ENCODE measurements around the gene FADS1. TPM values are rescaled to one million over a fixed set of nuclear protein-coding genes. Genes with fewer than 3 reads are reported as not detected.
A peak's percentile ranks its signal among the peaks of the same experiment; 100 is the strongest.

Gene FADS1
- total RNA-seq, 1 donor from 2014 or later: 248 TPM

- no peak overlapping the region for H3K4me3 Mint-ChIP-seq
- H3K4me1 Mint-ChIP-seq: peaks cover 8% of the 10 kb centered on the region
- H3K27ac Mint-ChIP-seq (ENCODE audit: unreplicated experiment): no peak overlapping the region
- TF ChIP-seq CTCF (conservative IDR thresholded peaks at IDR 0.05): no peak
- DNase-seq (ENCODE audit: low read depth, low spot score): no peak
- no peaks in the 10 kb centered on the region for H3K36me3 Mint-ChIP-seq (ENCODE audit: low read depth)
- no peaks in the 10 kb centered on the region for H3K27me3 Mint-ChIP-seq (ENCODE audit: low read depth)
- no peaks in the 10 kb centered on the region for H3K9me3 Mint-ChIP-seq
These were observed 43.4 kb downstream of the FADS1 start for GRCh38 chr11:61773356-61773755.

GRCh38 chr11:61771985-61772455 is 44.8 kb downstream of the FADS1 start:
- Mint-ChIP-seq H3K27me3 (ENCODE audit: low read depth) (no peaks in the 10 kb centered on the region), H3K9me3 (no peaks in the 10 kb centered on the region), H3K27ac (ENCODE audit: unreplicated experiment) (no peak overlapping the region), H3K4me1 (peaks cover 8% of the 10 kb centered on the region), H3K36me3 (ENCODE audit: low read depth) (no peaks in the 10 kb centered on the region), H3K4me3 (no peak overlapping the region)
- TF ChIP-seq CTCF (conservative IDR thresholded peaks at IDR 0.05): no peak
- no peak for DNase-seq (ENCODE audit: low read depth, low spot score)

GRCh38 chr11:61771195-61771894 is 45.5 kb downstream of the FADS1 start:
- Mint-ChIP-seq H3K4me3 (no peak overlapping the region), H3K4me1 (peaks cover 8% of the 10 kb centered on the region), H3K27ac (ENCODE audit: unreplicated experiment) (no peak overlapping the region), H3K27me3 (ENCODE audit: low read depth) (no peaks in the 10 kb centered on the region), H3K9me3 (no peaks in the 10 kb centered on the region), H3K36me3 (ENCODE audit: low read depth) (no peaks in the 10 kb centered on the region)
- no peak for TF ChIP-seq CTCF (conservative IDR thresholded peaks at IDR 0.05)
- no peak for DNase-seq (ENCODE audit: low read depth, low spot score)

GRCh38 chr11:61769946-61770683 is 46.7 kb downstream of the FADS1 start:
- Mint-ChIP-seq H3K27me3 (ENCODE audit: low read depth) (no peaks in the 10 kb centered on the region), H3K36me3 (ENCODE audit: low read depth) (no peaks in the 10 kb centered on the region), H3K9me3 (no peaks in the 10 kb centered on the region), H3K4me1 (peaks cover 8% of the 10 kb centered on the region), H3K4me3 (no peak overlapping the region), H3K27ac (ENCODE audit: unreplicated experiment) (no peak overlapping the region)
- DNase-seq (ENCODE audit: low read depth, low spot score): no peak
- TF ChIP-seq CTCF (conservative IDR thresholded peaks at IDR 0.05): no peak

GRCh38 chr11:61769169-61769920 is 47.5 kb downstream of the FADS1 start:
- H3K4me1 Mint-ChIP-seq: peaks cover 8% of the 10 kb centered on the region

More at GRCh38 chr11:61769169-61769920, 47.5 kb downstream of the FADS1 start:
- Mint-ChIP-seq H3K27ac (ENCODE audit: unreplicated experiment) (no peak overlapping the region), H3K36me3 (ENCODE audit: low read depth) (no peaks in the 10 kb centered on the region), H3K27me3 (ENCODE audit: low read depth) (no peaks in the 10 kb centered on the region), H3K9me3 (no peaks in the 10 kb centered on the region), H3K4me3 (no peak overlapping the region)
- peak; percentile 45 for TF ChIP-seq CTCF (conservative IDR thresholded peaks at IDR 0.05)
- no peak for DNase-seq (ENCODE audit: low read depth, low spot score)

Data from neural crest cell (in vitro differentiated cells).